HepG2 (cell line): ENCODE results near the gene TGM2. TPM values are rescaled to one million over a fixed set of nuclear protein-coding genes. Genes with fewer than 3 reads are reported as not detected.

Experiments used
- ATAC-seq: fragments of 200-7000 bp; cut with Tn5 transposase; 3 replicates; pipeline ENCODE4 v1.9.1; 2020; ENCODE audit warnings: mild to moderate bottlenecking, moderate library complexity
- BruUV-seq: library from RNA; stranded (reverse); fragments of 400-500 nt; replicated peaks from 2 replicates; lab custom pipeline; 2021; lab: Mats Ljungman, UMichigan
- CTCF ChIA-PET: fragments of 300-600 bp; formaldehyde crosslinking; extraction: SDS; loops from one replicate; lab custom pipeline; 2021; ENCODE audit warnings: low total read pairs, inconsistent platforms, low intra/inter-chr PET ratio; lab: Yijun Ruan, JAX
- POLR2A ChIA-PET: fragments of 350-600 bp; sonication (Branson Sonifier 250); formaldehyde crosslinking; loops from one replicate; lab custom pipeline; 2020; ENCODE audit warnings: antibody characterized with exemption, inconsistent platforms; lab: Yijun Ruan, JAX
- DNase-seq: peaks from one replicate; pipeline ENCODE4 v3.0.0-alpha.2; 2015; ENCODE audit warnings: low spot score
- FAIRE-seq: peaks from 3 replicates; lab custom pipeline; 2011; peaks lifted over from hg19 to GRCh38; lab: Jason Lieb, UNC
- H2AFZ ChIP-seq: one replicate; pipeline ENCODE4 v1.6.1; 2011; ENCODE audit warnings: low read length, inconsistent platforms
- H3K27ac ChIP-seq: fragments of 300-600 bp; 3 replicates; pipeline ENCODE4 v1.8.0; 2011; ENCODE audit warnings: mixed run types, mild to moderate bottlenecking, mixed read lengths, low read length, inconsistent platforms; ENCODE audit not compliant: insufficient read depth; ENCODE audit errors: extremely low read length
- H3K27me3 ChIP-seq, 2 experiments: fragments of 200-600 bp in 1 of 2; 2 replicates in 1 of 2; 3 replicates in 1 of 2; pipeline versions ENCODE4 v1.6.0 to v1.8.0; 2011; ENCODE audit warnings: low read length in 2 of 2, mild to moderate bottlenecking in 2 of 2, moderate library complexity in 2 of 2, inconsistent platforms in 1 of 2; ENCODE audit not compliant: insufficient read depth in 2 of 2, control insufficient read depth in 1 of 2
- H3K36me3 ChIP-seq, 2 experiments: fragments of 200-600 bp in 1 of 2; replicated peaks in 1 of 2; 2 replicates in 1 of 2; 3 replicates in 1 of 2; pipeline versions ENCODE4 v1.5.1 to v1.8.0; 2011; ENCODE audit warnings: low read length in 2 of 2, inconsistent platforms in 1 of 2; ENCODE audit not compliant: insufficient read depth in 2 of 2, control insufficient read depth in 1 of 2
- H3K4me1 ChIP-seq: 2 replicates; pipeline ENCODE4 v1.5.1; 2012; ENCODE audit warnings: low read length, inconsistent platforms; ENCODE audit not compliant: insufficient read depth
- H3K4me2 ChIP-seq: 2 replicates; pipeline ENCODE4 v1.6.0; 2011; ENCODE audit warnings: low read depth, low read length, inconsistent platforms
- H3K4me3 ChIP-seq, 3 experiments: fragments of 200-600 bp in 1 of 3; sonication (generic), shearing (Covaris generic) in 1 of 3; replicated peaks in 1 of 3; 2 replicates each; pipeline ENCODE4 v1.5.1; 2011 to 2016; ENCODE audit warnings: low read length in 3 of 3, inconsistent platforms in 2 of 3, low read depth in 2 of 3, mild to moderate bottlenecking in 2 of 3, control low read depth in 1 of 3, mixed read lengths in 1 of 3; ENCODE audit not compliant: insufficient read depth in 1 of 3
- H3K79me2 ChIP-seq: one replicate; pipeline ENCODE4 v1.6.1; 2011; ENCODE audit warnings: low read length, inconsistent platforms; ENCODE audit not compliant: insufficient read depth
- H3K9ac ChIP-seq: 2 replicates; pipeline ENCODE4 v1.6.0; 2011; ENCODE audit warnings: mild to moderate bottlenecking, low read depth, low read length, inconsistent platforms; ENCODE audit not compliant: insufficient read depth
- H3K9me3 ChIP-seq: 2 replicates; pipeline ENCODE4 v1.5.1; 2012; ENCODE audit warnings: mild to moderate bottlenecking, low read length
- H4K20me1 ChIP-seq: 2 replicates; pipeline ENCODE4 v1.6.0; 2011; ENCODE audit warnings: inconsistent platforms, mild to moderate bottlenecking, low read length, moderate library complexity; ENCODE audit not compliant: insufficient read depth
- KLF16 ChIP-seq, 2 experiments: sonication (generic) in 1 of 2; formaldehyde crosslinking in 1 of 2; IDR thresholded peaks; 2 replicates each; pipeline versions ENCODE4 v1.6.1 to v1.8.0; 2016 to 2023; ENCODE audit warnings: missing genetic modification reagents in 2 of 2, missing compliant biosample characterization in 1 of 2
- ZFP90 ChIP-seq: sonication (generic); formaldehyde crosslinking; IDR thresholded peaks from 2 replicates; pipeline ENCODE4 v1.8.0; 2022; ENCODE audit warnings: missing genetic modification reagents, mild to moderate bottlenecking, inconsistent platforms, borderline replicate concordance
- ZNF101 ChIP-seq: sonication (generic); formaldehyde crosslinking; IDR thresholded peaks from 2 replicates; pipeline ENCODE4 v1.4.0; 2020; ENCODE audit warnings: mild to moderate bottlenecking, low read depth, missing genetic modification reagents, borderline replicate concordance
- WGBS: methylation state at CpG from one replicate; pipeline ENCODE4 v1.1.6; 2017; ENCODE audit warnings: low lambda C conversion rate; 5-methylcytosine and 5-hydroxymethylcytosine counted together
- in situ Hi-C: cut with HindIII; loops from 2 replicates; pipeline ENCODE4 v1.10.0; 2017; ENCODE audit warnings: low pct_unique_long_range_greater_than_20kb; ENCODE audit not compliant: extremely low pct_ligation_motif_present
- intact Hi-C: fragments of 100-400 bp; cut with micrococcal nuclease; formaldehyde crosslinking; loops from one replicate; pipeline ENCODE4 v1.10.0; 2022; ENCODE audit not compliant: unreplicated experiment
- polyA plus RNA-seq, 8 experiments: library from polyadenylated mRNA; depleted of rRNA in 3 of 8; stranded (reverse) in 7 of 8; unstranded in 1 of 8; fragments of >200 nt; fragmentation: Illumina TruSeq in 4 of 8; extraction: Trizol in 4 of 8; gene quantifications; 2 replicates each; pipeline versions ENCODE4 v1.2.1 to v1.2.3, GENCODE V29; 2011 to 2016; ENCODE audit warnings: low read depth in 4 of 8, missing spikeins in 1 of 8, mixed read lengths in 1 of 8; ENCODE audit not compliant: insufficient read depth in 1 of 8
- total RNA-seq, 5 experiments: library from RNA; depleted of rRNA; stranded (reverse); fragments of >200 nt; fragmentation: Illumina TruSeq; extraction: Trizol; gene quantifications; 2 replicates each; pipeline ENCODE4 v1.2.3, GENCODE V29; 2016; ENCODE audit warnings: low read depth in 1 of 5
- TF ChIP-seq, protein P1 (sequence below): sonication (generic); formaldehyde crosslinking; IDR thresholded peaks from 2 replicates; pipeline ENCODE4 v1.4.0; 2020; ENCODE audit warnings: missing genetic modification reagents, borderline replicate concordance
- TF ChIP-seq, protein P2 (sequence below): sonication (generic); formaldehyde crosslinking; IDR thresholded peaks from 2 replicates; pipeline ENCODE4 v1.8.0; 2022; ENCODE audit warnings: missing genetic modification reagents, mild to moderate bottlenecking, inconsistent platforms, borderline replicate concordance
- TF ChIP-seq, protein P3 (sequence below): sonication (generic); formaldehyde crosslinking; IDR thresholded peaks from 2 replicates; pipeline ENCODE4 v1.4.0; 2020; ENCODE audit warnings: missing genetic modification reagents, borderline replicate concordance
- TF ChIP-seq, protein P4 (sequence below): fragments of 450-650 bp; IDR thresholded peaks from 2 replicates; pipeline ENCODE4 v1.6.1; 2016

Gene TGM2
- total and polyA plus RNA-seq, 2 of the 13 experiments (the other 11 are each of a cell fraction or from before 2014, with no cell fraction given): 4.2 to 46.4 TPM

DNA sequence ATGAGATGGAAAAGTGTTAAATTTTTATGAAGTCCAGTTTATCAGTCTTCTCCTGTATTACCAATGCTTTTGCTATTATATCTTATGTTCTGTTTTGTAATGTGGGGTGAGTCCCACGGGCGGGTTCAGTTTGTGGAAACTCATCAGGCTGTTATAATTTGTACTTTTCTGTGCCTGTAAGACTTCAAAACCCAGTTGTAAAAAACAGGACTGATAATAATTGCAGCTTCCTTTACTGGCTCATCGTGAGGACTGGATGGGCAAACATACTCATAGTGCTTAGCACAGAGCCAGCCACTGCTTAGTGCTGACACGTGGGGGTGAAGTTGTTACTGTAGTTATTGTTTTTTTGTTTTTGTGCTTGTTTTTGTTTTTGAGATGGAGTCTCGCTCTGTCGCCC is 45.6 kb downstream of the TGM2 start:
- H3K27ac ChIP-seq: no peak overlapping the region
- no peak for FAIRE-seq
- TF ChIP-seq, protein P1, sequence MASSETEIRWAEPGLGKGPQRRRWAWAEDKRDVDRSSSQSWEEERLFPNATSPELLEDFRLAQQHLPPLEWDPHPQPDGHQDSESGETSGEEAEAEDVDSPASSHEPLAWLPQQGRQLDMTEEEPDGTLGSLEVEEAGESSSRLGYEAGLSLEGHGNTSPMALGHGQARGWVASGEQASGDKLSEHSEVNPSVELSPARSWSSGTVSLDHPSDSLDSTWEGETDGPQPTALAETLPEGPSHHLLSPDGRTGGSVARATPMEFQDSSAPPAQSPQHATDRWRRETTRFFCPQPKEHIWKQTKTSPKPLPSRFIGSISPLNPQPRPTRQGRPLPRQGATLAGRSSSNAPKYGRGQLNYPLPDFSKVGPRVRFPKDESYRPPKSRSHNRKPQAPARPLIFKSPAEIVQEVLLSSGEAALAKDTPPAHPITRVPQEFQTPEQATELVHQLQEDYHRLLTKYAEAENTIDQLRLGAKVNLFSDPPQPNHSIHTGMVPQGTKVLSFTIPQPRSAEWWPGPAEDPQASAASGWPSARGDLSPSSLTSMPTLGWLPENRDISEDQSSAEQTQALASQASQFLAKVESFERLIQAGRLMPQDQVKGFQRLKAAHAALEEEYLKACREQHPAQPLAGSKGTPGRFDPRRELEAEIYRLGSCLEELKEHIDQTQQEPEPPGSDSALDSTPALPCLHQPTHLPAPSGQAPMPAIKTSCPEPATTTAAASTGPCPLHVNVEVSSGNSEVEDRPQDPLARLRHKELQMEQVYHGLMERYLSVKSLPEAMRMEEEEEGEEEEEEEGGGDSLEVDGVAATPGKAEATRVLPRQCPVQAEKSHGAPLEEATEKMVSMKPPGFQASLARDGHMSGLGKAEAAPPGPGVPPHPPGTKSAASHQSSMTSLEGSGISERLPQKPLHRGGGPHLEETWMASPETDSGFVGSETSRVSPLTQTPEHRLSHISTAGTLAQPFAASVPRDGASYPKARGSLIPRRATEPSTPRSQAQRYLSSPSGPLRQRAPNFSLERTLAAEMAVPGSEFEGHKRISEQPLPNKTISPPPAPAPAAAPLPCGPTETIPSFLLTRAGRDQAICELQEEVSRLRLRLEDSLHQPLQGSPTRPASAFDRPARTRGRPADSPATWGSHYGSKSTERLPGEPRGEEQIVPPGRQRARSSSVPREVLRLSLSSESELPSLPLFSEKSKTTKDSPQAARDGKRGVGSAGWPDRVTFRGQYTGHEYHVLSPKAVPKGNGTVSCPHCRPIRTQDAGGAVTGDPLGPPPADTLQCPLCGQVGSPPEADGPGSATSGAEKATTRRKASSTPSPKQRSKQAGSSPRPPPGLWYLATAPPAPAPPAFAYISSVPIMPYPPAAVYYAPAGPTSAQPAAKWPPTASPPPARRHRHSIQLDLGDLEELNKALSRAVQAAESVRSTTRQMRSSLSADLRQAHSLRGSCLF (CRISPR knock-in tag): no peak
- TF ChIP-seq, protein P2, sequence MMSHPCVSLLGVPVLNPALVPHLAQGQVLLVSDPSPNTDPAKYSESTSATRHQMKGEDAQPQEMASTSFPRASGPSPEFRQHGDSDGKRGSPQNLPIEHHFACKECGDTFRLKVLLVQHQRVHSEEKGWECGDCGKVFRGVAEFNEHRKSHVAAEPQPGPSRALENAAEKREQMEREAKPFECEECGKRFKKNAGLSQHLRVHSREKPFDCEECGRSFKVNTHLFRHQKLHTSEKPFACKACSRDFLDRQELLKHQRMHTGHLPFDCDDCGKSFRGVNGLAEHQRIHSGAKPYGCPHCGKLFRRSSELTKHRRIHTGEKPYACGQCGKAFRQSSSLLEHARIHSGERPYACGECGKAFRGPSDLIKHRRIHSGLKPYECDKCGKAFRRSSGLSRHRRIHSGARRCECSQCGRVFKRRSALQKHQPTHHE (CRISPR knock-in tag): no peak
- no peak for TF ChIP-seq ZFP90 (CRISPR knock-in tag)
- no peak for TF ChIP-seq KLF16 (CRISPR knock-in tag; IDR thresholded peaks at IDR 0.05)
- TF ChIP-seq, protein P3, sequence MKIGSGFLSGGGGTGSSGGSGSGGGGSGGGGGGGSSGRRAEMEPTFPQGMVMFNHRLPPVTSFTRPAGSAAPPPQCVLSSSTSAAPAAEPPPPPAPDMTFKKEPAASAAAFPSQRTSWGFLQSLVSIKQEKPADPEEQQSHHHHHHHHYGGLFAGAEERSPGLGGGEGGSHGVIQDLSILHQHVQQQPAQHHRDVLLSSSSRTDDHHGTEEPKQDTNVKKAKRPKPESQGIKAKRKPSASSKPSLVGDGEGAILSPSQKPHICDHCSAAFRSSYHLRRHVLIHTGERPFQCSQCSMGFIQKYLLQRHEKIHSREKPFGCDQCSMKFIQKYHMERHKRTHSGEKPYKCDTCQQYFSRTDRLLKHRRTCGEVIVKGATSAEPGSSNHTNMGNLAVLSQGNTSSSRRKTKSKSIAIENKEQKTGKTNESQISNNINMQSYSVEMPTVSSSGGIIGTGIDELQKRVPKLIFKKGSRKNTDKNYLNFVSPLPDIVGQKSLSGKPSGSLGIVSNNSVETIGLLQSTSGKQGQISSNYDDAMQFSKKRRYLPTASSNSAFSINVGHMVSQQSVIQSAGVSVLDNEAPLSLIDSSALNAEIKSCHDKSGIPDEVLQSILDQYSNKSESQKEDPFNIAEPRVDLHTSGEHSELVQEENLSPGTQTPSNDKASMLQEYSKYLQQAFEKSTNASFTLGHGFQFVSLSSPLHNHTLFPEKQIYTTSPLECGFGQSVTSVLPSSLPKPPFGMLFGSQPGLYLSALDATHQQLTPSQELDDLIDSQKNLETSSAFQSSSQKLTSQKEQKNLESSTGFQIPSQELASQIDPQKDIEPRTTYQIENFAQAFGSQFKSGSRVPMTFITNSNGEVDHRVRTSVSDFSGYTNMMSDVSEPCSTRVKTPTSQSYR (CRISPR knock-in tag): no peak
- no peak for TF ChIP-seq ZNF101
- TF ChIP-seq, protein P4, sequence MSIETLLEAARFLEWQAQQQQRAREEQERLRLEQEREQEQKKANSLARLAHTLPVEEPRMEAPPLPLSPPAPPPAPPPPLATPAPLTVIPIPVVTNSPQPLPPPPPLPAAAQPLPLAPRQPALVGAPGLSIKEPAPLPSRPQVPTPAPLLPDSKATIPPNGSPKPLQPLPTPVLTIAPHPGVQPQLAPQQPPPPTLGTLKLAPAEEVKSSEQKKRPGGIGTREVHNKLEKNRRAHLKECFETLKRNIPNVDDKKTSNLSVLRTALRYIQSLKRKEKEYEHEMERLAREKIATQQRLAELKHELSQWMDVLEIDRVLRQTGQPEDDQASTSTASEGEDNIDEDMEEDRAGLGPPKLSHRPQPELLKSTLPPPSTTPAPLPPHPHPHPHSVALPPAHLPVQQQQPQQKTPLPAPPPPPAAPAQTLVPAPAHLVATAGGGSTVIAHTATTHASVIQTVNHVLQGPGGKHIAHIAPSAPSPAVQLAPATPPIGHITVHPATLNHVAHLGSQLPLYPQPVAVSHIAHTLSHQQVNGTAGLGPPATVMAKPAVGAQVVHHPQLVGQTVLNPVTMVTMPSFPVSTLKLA: no peak
- TF ChIP-seq, all 625 proteins: peak for 0
- no peak for ATAC-seq
- DNase-seq: no peak
- in situ Hi-C loops: no loop called here
- Histone ChIP-seq H3K9ac (no peak overlapping the region), H3K79me2 (no peaks in the 10 kb centered on the region), H3K4me1 (peaks cover 19% of the 10 kb centered on the region), H2AFZ (no peak overlapping the region), H3K36me3 (no peaks in the 10 kb centered on the region), H3K4me2 (no peak overlapping the region), H3K4me3 (no peak overlapping the region), H4K20me1 (no peaks in the 10 kb centered on the region), H3K9me3 (no peaks in the 10 kb centered on the region), H3K27me3 (no peaks in the 10 kb centered on the region)
- WGBS: 76% methylated on average over 6 of the region's 6 CpGs
- CTCF ChIA-PET: interaction anchor here (0.6 kb wide), 1 partner anchor 45 kb away, joined by 3 read pairs; no protein-coding TSS in a partner anchor
- intact Hi-C loops: no loop called here
- BruUV-seq: no TSS peak
- POLR2A ChIA-PET: interaction anchor here (1.2 to 1.3 kb wide), 2 partner anchors 9 to 24 kb away, joined by 3 to 4 read pairs; no protein-coding TSS in a partner anchor
